GM21529 (cell line): ENCODE measurements around the gene NNT.
"Not testable (repeated sequence)": the region's sequence is repeated elsewhere in the genome, so short reads cannot be mapped to it uniquely, and the experiment has no call there.

ENCODE experiments used
- ATAC-seq: cut with Tn5 transposase; IDR thresholded peaks from one replicate; pipeline ENCODE4 v1.9.1; 2021; ENCODE audit not compliant: unreplicated experiment

The NNT gene

GRCh38 chr5:43602461-43603343, at the start of gene NNT:
TSS of gene NNT (plus strand) at chr5:43603180. CDS start at chr5:43609196, 6,016 bp downstream.
- ATAC-seq, result peak; percentile 73

GRCh38 chr5:43553381-43553780, 49.6 kb upstream of the NNT start:
- no peak for ATAC-seq

GRCh38 chr5:43554497-43554896, 48.5 kb upstream of the NNT start:
- ATAC-seq, result no peak

GRCh38 chr5:43555895-43556606, 46.9 kb upstream of the NNT start:
- ATAC-seq, result peak; percentile 32

- ATAC-seq, result peak; percentile 86
These were observed 46.4 kb upstream of the NNT start for GRCh38 chr5:43556607-43556856.

GRCh38 chr5:43556857-43557542, 46.0 kb upstream of the NNT start, which contains the start of gene PAIP1:
TSS of gene PAIP1 (minus strand) at chr5:43557077. CDS start at chr5:43556846, 231 bp downstream.
- peak; percentile 77 for ATAC-seq

GRCh38 chr5:43560128-43560527, 42.9 kb upstream of the NNT start:
- no peak for ATAC-seq

- no peak for ATAC-seq
These were observed 41.6 kb upstream of the NNT start for GRCh38 chr5:43561356-43561755.

- no peak for ATAC-seq
These were observed 39.7 kb upstream of the NNT start for GRCh38 chr5:43563321-43563720.

- no peak for ATAC-seq
These were observed 38.6 kb upstream of the NNT start for GRCh38 chr5:43564289-43564850.

- ATAC-seq, result no peak
These were observed 37.9 kb upstream of the NNT start for GRCh38 chr5:43565043-43565442.

- ATAC-seq, result peak; percentile 66
These were observed 35.0 kb upstream of the NNT start for GRCh38 chr5:43567967-43568366.

- ATAC-seq, result no peak
These were observed 33.7 kb upstream of the NNT start for GRCh38 chr5:43569236-43569746.

- ATAC-seq, result no peak
These were observed 32.4 kb upstream of the NNT start for GRCh38 chr5:43570450-43571158.

- no peak for ATAC-seq
These were observed 31.7 kb upstream of the NNT start for GRCh38 chr5:43571237-43571636.

- ATAC-seq, result no peak
These were observed 30.6 kb upstream of the NNT start for GRCh38 chr5:43572357-43572756.

GRCh38 chr5:43573058-43573457, 29.9 kb upstream of the NNT start:
- ATAC-seq, result no peak

GRCh38 chr5:43580402-43581210, 22.4 kb upstream of the NNT start:
- not testable (repeated sequence) for ATAC-seq

GRCh38 chr5:43581398-43581797, 21.6 kb upstream of the NNT start:
- no peak for ATAC-seq
